ENCODE results near the gene THSD7A. TPM values are rescaled to one million over a fixed set of nuclear protein-coding genes. Genes with fewer than 3 reads are reported as not detected.

Gene THSD7A
- total RNA-seq, 2 experiments from 2014 or later, result not detected

DNA sequence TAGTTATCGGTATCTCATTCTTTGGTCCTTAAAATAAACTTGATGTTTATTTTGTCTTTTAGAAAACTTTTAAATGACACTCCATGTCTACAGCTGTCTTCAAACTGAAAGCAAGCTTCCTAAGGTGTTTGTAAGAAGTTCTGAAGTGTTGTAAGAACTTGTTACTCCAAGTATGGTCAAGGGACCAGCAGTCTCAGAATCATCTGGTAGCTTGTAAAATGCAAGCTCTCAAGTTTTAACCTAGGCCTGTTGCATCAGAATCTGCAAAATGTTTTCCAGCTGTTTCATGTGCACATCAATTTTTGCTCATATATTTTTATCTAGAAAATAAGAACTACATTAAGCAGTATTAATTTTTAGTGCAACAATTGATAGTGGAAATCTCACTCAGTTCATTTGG, 104.1 kb downstream of the THSD7A start:
- Mint-ChIP-seq H3K9me3 (no peaks in the 10 kb centered on the region), H3K4me3 (no peak overlapping the region), H3K4me1 (no peaks in the 10 kb centered on the region), H3K27me3 (no peaks in the 10 kb centered on the region), H3K27ac (no peak overlapping the region), H3K36me3 (ENCODE audit: low read depth) (no peaks in the 10 kb centered on the region)
- no peak for DNase-seq
- ChIA-PET CTCF (no interaction called here), POLR2A (no interaction called here)

DNA sequence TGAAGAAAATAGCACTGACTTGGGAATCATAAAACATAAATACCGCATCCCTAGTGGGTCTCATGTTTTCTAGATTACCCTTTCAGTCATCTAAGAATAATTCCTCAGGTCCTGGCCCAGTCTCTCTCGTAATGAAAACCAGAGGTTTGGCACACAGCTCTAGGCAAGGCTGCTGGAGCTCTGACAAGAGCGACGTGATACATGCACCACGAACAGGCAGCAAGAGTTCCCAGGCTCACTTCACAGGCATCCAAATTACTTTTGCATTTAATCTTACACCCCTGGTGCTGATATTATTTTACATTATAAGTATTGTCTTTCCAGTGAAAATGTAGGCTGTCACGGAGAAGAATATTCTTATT, 105.2 kb downstream of the THSD7A start:
- CTCF ChIA-PET, result no interaction called here
- H3K27ac Mint-ChIP-seq, result no peak overlapping the region
- H3K4me1 Mint-ChIP-seq, result no peaks in the 10 kb centered on the region
- POLR2A ChIA-PET, result no interaction called here
- no peaks in the 10 kb centered on the region for H3K36me3 Mint-ChIP-seq (ENCODE audit: low read depth)
- no peaks in the 10 kb centered on the region for H3K9me3 Mint-ChIP-seq
- H3K27me3 Mint-ChIP-seq, result no peaks in the 10 kb centered on the region
- H3K4me3 Mint-ChIP-seq, result no peak overlapping the region
- DNase-seq, result no peak

DNA sequence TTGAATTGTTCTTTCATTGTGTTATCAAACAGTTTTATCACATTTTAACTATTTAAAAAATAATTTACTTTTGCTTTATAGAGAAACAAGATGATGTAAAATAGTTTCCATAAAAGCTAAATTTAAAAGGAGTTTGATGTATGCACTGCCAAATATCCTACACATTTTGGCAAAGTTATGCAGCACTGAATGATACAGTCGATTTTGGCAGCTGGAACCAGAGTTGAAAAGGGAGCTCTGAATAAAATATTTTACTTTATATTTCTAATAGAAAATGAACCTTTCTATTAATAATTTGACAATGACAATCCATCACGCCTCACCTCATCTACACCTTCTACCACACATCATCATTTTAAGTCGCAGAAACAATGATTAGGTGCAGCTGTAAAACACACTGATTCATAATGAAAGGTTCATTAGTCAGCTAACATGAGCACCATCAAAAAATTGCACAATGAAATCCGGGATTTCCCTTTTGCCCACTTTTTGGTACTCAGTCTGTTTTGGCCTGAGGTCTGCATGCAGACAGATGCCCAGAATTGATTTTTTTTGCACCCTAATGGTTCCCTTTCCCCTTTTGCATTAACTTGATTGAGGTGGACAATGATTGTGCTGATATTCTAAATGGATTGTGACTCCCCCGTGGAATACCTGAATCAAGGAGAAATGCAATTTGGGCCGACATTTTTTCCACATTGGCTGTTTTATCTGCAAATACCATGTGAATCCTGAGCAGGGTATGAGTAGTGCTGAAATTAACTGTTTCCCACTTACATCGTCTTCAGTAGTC, 105.8 kb downstream of the THSD7A start:
- Mint-ChIP-seq H3K36me3 (ENCODE audit: low read depth) (no peaks in the 10 kb centered on the region), H3K27me3 (no peaks in the 10 kb centered on the region), H3K9me3 (no peaks in the 10 kb centered on the region), H3K27ac (no peak overlapping the region), H3K4me1 (no peaks in the 10 kb centered on the region), H3K4me3 (no peak overlapping the region)
- ChIA-PET CTCF (no interaction called here), POLR2A (no interaction called here)
- DNase-seq, result no peak

DNA sequence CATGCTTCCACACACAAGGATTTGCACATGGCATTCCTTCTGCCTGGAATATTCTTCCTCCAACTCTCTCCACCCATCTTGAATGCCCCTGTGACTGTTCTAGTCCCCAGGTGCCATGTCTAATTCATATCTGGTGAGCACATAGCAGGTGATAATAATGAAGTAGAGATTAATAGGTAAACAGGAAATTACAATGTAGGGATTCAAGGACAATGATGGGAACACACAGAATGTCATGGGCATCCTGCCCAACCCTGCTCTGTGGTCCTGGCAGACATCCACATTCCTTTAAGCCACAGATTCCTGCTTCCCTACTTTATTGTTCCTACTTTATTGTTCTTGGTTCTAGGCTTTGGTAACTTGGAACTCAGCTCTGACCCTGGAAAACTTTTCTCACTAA, 115.8 kb downstream of the THSD7A start:
- ChIA-PET POLR2A (no interaction called here), CTCF (no interaction called here)
- no peak overlapping the region for H3K27ac Mint-ChIP-seq
- no peaks in the 10 kb centered on the region for H3K27me3 Mint-ChIP-seq
- no peaks in the 10 kb centered on the region for H3K4me1 Mint-ChIP-seq
- H3K9me3 Mint-ChIP-seq, result no peaks in the 10 kb centered on the region
- H3K36me3 Mint-ChIP-seq (ENCODE audit: low read depth), result no peaks in the 10 kb centered on the region
- DNase-seq, result no peak
- no peak overlapping the region for H3K4me3 Mint-ChIP-seq

DNA sequence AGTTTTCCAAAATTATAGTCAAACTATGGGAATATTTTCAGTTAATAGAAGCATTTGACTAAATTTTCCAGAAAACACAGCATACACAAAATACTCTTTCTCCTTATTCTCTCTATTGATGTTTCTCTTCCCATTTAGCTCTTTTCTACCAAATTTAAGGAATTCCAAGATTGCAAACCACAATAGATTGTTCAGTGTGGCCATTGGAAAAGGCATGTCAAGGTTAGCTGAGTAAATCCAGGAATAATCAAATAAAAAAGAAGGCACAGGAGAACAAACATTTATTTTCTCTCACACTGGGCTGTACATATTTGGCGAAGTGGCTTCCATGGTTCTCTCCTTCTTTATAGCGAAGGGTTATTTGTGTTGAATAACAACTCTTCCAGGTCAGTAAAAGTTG, 117.3 kb downstream of the THSD7A start:
- ChIA-PET CTCF (no interaction called here), POLR2A (no interaction called here)
- DNase-seq, result no peak
- Mint-ChIP-seq H3K9me3 (no peaks in the 10 kb centered on the region), H3K27me3 (no peaks in the 10 kb centered on the region), H3K27ac (no peak overlapping the region), H3K4me3 (no peak overlapping the region), H3K36me3 (ENCODE audit: low read depth) (no peaks in the 10 kb centered on the region), H3K4me1 (no peaks in the 10 kb centered on the region)

DNA sequence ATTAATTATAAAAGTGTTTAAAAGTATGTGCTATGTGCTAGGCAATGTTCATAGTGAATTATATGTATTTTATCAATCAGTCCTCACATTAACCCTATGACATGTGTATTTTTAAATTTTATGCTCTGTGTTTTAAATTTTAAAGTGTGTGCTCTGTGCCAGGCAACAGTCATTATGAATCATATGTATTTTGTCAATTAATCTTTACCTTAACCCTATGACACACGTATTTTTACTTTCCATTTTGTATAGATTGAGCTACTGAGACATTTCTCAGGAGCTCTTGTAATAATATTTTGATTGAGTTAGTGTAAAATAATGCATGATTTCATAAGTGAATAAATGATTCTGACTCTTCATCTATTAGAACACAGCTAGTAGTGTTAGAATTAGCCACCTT, 117.8 kb downstream of the THSD7A start:
- H3K27ac Mint-ChIP-seq, result no peak overlapping the region
- H3K4me3 Mint-ChIP-seq, result no peak overlapping the region
- H3K27me3 Mint-ChIP-seq, result no peaks in the 10 kb centered on the region
- ChIA-PET CTCF (no interaction called here), POLR2A (no interaction called here)
- no peaks in the 10 kb centered on the region for H3K9me3 Mint-ChIP-seq
- no peaks in the 10 kb centered on the region for H3K4me1 Mint-ChIP-seq
- no peak for DNase-seq
- H3K36me3 Mint-ChIP-seq (ENCODE audit: low read depth), result no peaks in the 10 kb centered on the region

DNA sequence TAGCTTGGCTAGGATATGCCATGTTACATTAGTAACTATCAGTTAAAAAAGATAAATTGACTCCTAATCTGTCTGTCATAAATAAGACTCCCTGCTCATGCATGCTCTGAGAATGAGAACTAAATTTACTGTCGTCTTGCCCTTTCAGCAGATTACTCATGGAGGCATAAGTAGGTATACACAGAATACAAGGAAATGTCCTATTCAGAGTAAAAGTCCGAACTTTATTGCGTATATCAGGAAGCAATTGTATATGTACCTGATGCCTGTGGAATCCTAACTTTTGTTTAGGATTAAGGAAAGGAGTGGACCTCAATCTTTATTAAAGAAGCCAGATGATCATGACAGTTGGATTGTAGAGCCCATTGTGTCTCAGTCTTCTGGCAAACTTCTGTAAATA, 118.6 kb downstream of the THSD7A start:
- Mint-ChIP-seq H3K9me3 (no peaks in the 10 kb centered on the region), H3K36me3 (ENCODE audit: low read depth) (no peaks in the 10 kb centered on the region)
- POLR2A ChIA-PET, result no interaction called here

DNA sequence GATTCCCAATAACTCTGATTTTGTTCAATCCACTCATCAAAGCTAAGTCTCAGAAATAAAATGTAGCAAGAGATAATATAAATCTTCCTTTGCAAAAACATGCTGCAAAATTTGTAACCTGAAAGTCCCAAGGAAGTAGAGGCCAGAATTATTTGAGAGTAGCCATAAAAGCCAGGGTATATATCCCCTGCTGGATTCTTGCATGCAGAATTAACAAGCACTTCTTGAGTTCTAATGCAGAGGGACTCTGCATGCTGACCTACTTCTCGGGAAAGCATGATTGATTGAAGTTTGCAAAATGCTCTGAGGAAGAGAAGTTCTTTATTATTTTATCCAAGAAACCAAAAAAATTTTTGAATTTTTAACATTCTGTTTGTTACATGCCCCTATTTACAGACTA, 121.6 kb downstream of the THSD7A start:
- H3K4me3 Mint-ChIP-seq, result no peak overlapping the region
- no peaks in the 10 kb centered on the region for H3K9me3 Mint-ChIP-seq
- no peak for DNase-seq
- H3K4me1 Mint-ChIP-seq, result no peaks in the 10 kb centered on the region
- POLR2A ChIA-PET, result no interaction called here
- H3K36me3 Mint-ChIP-seq (ENCODE audit: low read depth), result no peaks in the 10 kb centered on the region
- H3K27me3 Mint-ChIP-seq, result no peaks in the 10 kb centered on the region
- CTCF ChIA-PET, result no interaction called here
- H3K27ac Mint-ChIP-seq, result no peak overlapping the region

More for the DNA sequence above, 118.6 kb downstream of the THSD7A start:
- no peaks in the 10 kb centered on the region for H3K4me1 Mint-ChIP-seq
- no peak for DNase-seq
- CTCF ChIA-PET, result no interaction called here
- H3K4me3 Mint-ChIP-seq, result no peak overlapping the region
- no peaks in the 10 kb centered on the region for H3K27me3 Mint-ChIP-seq
- H3K27ac Mint-ChIP-seq, result no peak overlapping the region

DNA sequence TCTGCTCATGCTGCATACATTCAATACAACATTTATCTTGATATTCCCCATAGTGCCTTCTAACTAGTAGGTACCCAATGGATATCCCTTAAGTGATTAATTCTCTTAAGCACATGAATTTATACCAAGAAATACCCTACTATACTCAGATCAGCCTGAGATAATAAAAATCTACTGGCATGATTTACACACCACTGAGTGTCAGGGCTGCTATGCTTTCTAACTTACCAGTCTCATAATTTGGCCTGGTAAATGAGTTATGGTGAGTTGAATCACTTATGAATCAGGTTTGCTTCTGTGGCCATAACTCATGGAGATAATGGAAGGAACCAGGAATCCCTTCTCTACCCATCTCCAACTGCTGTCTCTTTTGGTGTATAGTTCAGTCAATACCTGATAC, 122.8 kb downstream of the THSD7A start:
- ChIA-PET POLR2A (no interaction called here), CTCF (no interaction called here)
- H3K36me3 Mint-ChIP-seq (ENCODE audit: low read depth), result no peaks in the 10 kb centered on the region
- H3K9me3 Mint-ChIP-seq, result no peaks in the 10 kb centered on the region
- no peaks in the 10 kb centered on the region for H3K27me3 Mint-ChIP-seq
- no peak overlapping the region for H3K27ac Mint-ChIP-seq
- no peak overlapping the region for H3K4me3 Mint-ChIP-seq
- no peaks in the 10 kb centered on the region for H3K4me1 Mint-ChIP-seq
- DNase-seq, result no peak

DNA sequence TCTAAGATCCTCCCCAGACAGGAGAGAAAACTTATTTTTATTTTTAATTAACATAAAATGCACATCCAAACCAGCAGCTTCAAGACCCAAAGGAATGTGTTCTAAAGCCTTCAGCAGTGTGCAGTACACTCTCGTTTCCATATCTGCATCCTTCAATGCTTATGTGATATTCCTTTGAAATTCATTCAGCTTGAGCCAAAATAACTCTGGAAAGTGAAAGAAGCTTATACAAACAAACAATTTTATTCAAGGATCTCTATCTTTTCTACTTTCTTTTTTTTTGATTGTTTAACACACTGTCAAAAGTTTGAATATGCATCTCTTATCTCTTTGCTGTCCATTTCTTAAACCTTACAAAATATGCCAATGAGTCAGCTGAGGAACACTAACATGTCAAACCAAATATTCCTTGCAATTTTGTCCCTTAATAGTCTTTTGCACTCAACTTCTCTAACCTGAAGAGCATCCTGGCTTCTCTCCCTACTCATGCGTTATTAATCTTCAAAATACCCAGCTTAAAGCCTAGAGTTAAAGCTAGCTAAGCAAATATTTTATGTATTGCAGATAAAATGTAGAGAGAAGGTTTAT, 124.3 kb downstream of the THSD7A start:
- no peaks in the 10 kb centered on the region for H3K36me3 Mint-ChIP-seq (ENCODE audit: low read depth)
- no peaks in the 10 kb centered on the region for H3K9me3 Mint-ChIP-seq
- no peak for DNase-seq
- H3K27me3 Mint-ChIP-seq, result no peaks in the 10 kb centered on the region
- H3K27ac Mint-ChIP-seq, result no peak overlapping the region
- no peak overlapping the region for H3K4me3 Mint-ChIP-seq
- H3K4me1 Mint-ChIP-seq, result no peaks in the 10 kb centered on the region
- CTCF ChIA-PET, result interaction anchor here (1.1 kb wide), 1 partner anchor 11 kb away, joined by 3 read pairs; no protein-coding TSS in a partner anchor
- POLR2A ChIA-PET, result no interaction called here

DNA sequence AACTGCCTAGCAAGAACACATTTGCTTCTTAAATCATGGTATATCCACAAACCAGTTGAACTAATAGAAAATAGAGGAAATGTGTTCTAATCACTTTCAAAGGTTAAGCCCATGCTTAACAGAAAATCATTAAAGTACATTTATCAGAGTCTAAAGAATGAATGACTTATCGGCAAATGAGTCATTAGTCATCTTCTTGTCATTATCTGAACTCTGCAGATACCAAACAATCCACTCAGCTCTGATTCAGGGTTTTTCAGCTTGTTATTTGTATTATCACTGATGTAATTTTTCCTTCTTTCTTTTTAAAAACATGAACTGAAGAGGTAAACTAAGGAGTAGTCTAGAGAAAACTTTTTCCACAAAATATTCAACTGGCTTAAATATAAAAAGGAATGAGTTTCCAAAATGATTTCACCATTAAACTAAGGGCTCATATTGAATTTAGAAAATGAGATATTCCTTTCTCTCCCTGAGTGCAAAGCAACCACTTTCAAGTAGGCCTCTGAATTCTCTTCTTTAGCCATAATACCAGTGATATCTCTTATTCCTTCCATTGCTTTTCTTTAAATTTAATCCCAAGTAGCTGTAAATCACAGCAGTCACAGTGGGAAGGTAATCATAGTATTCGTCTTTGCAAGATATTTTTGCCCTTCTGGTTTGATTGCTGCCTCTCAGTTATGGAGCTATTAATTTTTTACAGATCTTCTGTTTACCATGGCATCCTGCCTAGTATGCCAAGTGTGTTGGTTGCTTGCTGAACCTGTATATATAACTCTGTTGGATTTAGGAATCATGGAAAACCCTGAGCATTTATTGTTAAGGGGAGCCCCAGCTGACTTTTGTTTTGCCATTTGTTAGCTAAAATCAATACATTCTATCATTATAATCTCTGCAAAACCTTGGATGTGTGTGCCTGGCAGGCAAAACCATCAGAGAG, 125.1 kb downstream of the THSD7A start:
- H3K27ac Mint-ChIP-seq, result no peak overlapping the region
- no peak for DNase-seq
- no peaks in the 10 kb centered on the region for H3K9me3 Mint-ChIP-seq
- POLR2A ChIA-PET, result no interaction called here
- H3K4me1 Mint-ChIP-seq, result no peaks in the 10 kb centered on the region
- no peaks in the 10 kb centered on the region for H3K27me3 Mint-ChIP-seq
- no peak overlapping the region for H3K4me3 Mint-ChIP-seq
- CTCF ChIA-PET, result interaction anchor here (1.1 kb wide), 1 partner anchor 10 kb away, joined by 3 read pairs; no protein-coding TSS in a partner anchor
- H3K36me3 Mint-ChIP-seq (ENCODE audit: low read depth), result no peaks in the 10 kb centered on the region

DNA sequence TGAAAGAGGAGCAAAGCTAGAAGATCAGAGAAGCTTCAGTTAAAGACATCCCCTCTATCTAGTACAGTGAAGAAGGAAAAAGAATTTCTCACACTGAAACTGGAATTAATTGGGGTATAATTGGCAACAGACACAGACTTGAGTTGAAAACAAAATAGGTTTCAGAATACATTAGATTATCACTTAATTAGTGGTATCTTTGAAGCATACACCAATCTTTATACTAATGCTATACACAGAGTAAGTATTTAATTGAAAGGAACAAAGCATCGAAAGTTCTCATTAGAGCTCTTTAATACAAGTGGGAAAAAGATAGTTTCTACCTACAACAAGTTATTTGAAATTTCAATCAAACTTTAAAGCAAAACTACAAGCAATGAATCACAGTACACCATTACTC, 128.2 kb downstream of the THSD7A start:
- Mint-ChIP-seq H3K27me3 (no peaks in the 10 kb centered on the region), H3K4me1 (no peaks in the 10 kb centered on the region), H3K9me3 (no peaks in the 10 kb centered on the region), H3K27ac (no peak overlapping the region), H3K36me3 (ENCODE audit: low read depth) (no peaks in the 10 kb centered on the region), H3K4me3 (no peak overlapping the region)
- DNase-seq, result no peak
- ChIA-PET CTCF (no interaction called here), POLR2A (no interaction called here)

DNA sequence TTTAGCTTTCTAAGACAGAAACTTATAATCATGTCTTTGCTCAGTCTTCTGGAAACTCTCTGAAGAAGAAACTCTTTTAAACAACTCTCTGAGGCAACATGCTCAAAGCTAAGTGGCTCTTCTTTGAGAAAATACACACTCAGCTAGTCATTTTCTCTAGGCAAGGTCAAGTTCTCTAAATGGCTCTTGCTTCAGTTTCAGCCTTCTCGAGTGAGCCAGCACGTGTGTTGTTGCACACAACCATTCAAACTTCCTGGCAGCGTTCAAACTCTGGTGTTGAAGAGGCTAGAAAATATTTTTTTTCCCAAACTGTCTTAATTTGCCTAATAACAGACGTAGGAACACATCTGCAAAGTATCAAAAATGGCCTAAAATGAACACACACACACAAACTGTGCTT, 129.1 kb downstream of the THSD7A start:
- ChIA-PET CTCF (no interaction called here), POLR2A (no interaction called here)
- H3K27ac Mint-ChIP-seq, result no peak overlapping the region
- H3K27me3 Mint-ChIP-seq, result no peaks in the 10 kb centered on the region
- H3K9me3 Mint-ChIP-seq, result no peaks in the 10 kb centered on the region
- no peak overlapping the region for H3K4me3 Mint-ChIP-seq
- no peaks in the 10 kb centered on the region for H3K4me1 Mint-ChIP-seq
- no peak for DNase-seq
- H3K36me3 Mint-ChIP-seq (ENCODE audit: low read depth), result no peaks in the 10 kb centered on the region

Measured in activated CD4-positive, alpha-beta T cell treated with anti-CD3 and anti-CD28 coated beads, Interleukin-2, amount 10 ng/mL, durations not matched to agents 7 days and 5 days (primary cell).